Inferior parietal cortex (tissue), 1 donor: ENCODE data around the gene NUDT3.
"Not testable (repeated sequence)": the region's sequence is repeated elsewhere in the genome, so short reads cannot be mapped to it uniquely, and the experiment has no call there.

Source experiments
- DNase-seq: peaks from one replicate; pipeline ENCODE4 v3.0.0-alpha.2; 2016; ENCODE audit errors: extremely low spot score

NUDT3 gene

DNA sequence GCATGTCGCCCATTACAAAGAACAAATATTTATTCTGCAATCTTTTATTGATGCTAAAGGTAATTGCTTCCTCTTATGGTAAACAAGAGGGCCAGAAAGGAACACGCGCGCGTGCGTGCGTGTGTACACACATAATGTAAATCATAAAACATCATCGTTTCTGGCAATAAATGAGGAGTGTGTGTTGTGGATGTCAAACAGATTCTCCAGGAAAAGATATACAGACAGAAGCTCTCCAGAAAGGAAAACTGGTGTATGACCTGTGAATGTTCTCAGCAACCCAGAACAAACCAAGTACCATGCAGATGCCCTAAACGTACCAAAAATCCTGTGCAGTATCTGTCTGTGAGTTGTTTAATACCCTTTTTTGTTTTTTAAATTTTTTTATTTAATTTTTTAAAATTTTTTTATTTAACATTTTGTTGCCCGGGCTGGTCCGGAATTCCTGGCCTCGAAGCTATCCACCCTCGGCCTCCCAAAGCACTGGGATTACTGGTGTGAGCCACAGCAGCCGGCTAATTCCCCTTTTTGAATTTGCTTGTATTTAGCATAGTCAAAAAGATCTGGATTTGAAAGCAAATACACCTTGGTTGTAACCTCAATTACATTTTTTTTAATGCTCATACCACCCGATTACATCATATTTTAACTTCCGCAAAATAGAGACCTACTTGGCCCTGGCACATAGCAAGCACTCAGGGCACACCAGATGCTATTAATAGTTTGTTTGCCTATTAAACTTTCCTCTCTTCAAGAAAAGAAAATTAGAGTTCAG is 909 bp upstream of the NUDT3 start:
- peak; percentile 51 for DNase-seq

DNA sequence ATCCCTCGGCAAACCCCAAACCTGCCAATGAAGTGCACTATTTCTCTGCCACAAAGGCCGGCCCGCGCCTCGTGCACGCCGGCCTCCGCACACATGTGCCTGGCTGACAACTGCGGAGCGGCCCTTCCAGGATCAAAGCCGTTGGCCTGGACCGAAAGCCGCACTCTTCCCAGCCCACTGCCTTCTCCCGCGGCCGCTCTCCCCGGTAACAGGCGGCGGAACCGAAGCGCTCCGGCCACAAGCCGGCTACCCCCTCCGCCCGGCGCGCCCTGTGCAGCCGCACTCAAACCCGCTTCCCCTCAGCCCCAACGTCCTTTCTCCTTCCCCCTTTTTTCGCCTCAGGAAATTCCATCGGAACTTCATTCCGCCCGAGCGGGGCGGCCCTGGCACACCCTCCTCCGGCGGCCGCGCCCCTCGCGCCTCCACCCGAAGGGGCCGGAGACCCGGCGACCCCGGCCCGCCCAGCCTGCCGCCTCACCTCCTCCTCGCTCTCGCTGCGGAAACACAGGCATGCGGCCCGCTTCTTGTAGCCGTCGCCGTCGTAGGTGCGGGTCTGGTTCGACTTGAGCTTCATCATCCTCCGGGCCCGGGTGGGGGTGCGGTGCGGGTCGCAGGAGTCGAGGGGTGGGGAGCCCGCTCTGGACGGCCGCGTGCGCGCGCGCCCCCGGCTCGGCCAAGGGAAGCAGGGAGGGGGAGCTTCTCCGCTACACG is 528 bp downstream of the NUDT3 start:
- DNase-seq, result peak; percentile 48

DNA sequence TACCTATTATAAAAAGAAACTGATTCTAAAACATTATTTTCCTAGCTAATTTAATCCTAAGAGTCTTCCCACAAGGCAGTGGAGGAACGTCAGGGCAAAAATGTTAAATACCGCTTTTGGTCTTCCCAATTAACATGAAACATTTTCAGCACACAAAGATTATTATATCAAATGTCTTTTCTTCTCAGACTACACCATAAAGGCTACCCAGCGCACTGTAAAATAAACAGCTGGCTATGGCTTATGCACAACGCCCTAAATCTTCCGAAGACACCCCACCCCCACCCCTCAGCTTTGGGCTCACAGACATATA is 1.0 kb downstream of the NUDT3 start:
- DNase-seq, result peak; percentile 38

DNA sequence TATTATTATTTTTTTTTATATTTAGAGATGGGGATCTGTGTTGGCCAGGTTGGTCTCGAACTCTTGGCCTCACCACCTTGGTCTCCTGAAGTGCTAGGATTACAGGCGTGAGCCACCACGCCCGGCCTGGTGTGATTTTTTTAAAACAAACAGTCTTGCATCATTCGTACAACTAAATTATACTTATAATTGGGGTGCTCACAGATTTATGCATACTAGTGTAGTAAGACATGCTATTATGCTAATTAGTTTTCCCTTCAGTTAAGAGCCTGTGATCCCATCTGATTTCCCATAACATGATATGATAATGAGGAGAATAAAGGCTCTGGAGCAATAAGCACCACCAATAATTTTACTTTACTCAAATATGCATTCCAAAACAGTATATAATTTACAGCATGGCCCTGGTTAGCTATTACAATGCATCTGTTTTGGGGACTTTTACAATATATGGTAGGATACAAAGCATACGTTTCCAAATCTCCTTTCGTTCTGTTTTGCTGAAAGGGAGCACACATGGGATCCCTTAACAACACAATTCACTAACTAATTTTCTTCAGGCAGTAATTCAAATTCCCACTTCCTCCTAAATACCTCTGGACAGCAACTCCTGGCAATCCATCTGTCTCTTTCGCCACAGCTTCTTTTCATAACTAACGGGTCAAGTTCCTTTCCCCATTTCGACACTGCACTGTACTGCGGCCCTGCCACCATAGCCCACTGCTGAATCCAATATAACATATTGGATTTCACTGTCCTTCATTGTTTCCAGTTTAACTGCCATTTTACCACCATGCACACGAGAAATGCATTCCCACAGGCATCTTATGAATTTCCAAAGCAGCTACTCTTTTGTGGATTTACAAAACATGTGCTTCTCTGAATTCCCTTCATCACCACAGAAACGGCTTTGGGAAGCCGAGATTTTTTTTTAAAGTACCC is 1.7 kb downstream of the NUDT3 start:
- DNase-seq, result peak; percentile 51

DNA sequence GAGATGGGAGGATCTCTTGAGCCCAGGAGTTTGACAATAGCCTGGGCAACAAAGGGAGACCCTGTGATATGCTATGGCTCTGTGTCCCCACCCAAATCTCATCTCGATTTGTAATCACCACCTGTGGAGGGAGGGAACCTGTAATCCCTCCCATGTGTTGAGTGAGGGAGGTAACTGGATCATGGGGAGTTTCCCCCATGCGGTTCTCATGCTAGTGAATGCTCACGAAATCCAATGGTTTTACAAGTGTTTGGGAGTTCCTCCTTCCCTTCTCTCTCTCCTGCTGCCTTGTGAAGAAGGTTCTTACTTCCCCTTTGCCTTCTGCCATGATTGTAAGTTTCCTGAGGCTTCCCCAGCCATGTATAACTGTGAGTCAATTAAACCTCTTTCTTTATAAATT is 3.4 kb downstream of the NUDT3 start:
- no peak for DNase-seq

DNA sequence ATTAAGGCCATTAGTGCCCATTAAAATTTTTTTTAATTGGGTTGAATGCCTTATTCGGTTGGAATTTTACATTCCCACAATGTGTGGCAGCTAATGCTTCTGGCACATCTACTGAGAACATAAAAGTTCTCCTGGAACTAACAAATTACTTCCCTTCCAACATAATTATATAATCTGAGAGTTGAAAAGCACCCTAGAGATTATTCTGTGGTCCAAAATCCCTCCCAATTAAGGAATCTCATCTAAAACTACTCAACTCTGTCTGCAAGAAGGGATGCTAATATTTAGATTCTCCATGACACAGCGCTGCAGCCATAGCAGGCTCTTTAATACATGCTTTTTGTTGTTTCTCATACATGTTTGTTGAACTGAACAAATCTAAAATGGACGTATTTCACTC is 4.0 kb downstream of the NUDT3 start:
- no peak for DNase-seq

DNA sequence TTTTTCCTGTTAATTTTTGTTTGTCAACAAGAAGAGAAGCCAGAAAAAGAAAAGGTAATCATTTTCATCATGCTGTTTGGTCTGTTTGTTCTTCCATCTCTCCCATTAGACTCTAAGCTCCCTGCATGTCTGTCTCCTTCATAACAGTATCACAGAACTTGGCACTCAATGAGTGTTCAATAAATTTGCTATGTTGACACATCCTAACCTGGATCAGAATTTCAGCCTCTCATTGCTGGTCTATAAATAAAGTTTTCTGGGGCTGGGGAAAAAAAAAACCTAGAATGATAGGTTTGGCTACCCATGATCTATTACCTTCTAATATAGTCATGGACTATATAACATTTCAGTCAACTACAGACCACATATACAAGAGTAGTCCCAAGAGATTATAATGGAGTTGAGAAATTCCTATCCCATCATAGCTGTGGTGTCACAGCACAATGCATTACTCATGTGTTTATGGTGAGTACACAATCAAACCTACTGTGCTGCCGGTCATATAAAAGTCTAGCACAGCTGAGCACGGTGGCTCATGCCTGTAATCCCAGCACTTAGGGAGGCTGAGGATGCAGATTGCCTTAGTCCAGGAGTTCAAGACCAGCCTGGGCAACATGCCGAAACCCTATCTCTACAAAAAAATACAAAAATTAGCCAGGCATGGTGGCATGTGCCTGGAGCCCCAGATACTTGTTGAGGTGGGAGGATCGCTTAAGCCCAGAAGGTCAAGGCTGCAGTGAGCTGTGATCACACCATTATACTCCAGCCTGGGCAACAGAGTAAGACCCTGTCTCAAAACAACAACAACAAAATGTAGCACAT is 5.9 kb downstream of the NUDT3 start:
- no peak for DNase-seq

DNA sequence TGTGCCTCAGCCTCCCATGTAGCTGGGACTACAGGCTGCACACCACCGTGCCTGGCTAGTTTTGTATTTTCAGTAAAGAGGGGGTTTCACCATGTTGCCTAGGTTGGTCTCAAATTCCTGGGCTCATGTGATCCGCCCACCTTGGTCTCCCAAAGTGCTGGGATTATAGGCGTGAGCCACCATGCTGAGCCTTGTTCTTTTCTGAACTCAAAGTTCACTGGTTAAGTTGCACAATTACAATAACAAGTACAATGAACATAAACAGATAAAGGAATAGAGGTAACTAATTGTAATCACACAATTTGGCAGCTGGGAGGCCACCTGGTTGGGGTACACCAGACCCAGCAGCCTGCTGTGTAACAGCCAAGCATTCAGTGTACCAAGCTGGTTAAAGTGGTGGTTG is 6.7 kb downstream of the NUDT3 start:
- DNase-seq, result no peak

DNA sequence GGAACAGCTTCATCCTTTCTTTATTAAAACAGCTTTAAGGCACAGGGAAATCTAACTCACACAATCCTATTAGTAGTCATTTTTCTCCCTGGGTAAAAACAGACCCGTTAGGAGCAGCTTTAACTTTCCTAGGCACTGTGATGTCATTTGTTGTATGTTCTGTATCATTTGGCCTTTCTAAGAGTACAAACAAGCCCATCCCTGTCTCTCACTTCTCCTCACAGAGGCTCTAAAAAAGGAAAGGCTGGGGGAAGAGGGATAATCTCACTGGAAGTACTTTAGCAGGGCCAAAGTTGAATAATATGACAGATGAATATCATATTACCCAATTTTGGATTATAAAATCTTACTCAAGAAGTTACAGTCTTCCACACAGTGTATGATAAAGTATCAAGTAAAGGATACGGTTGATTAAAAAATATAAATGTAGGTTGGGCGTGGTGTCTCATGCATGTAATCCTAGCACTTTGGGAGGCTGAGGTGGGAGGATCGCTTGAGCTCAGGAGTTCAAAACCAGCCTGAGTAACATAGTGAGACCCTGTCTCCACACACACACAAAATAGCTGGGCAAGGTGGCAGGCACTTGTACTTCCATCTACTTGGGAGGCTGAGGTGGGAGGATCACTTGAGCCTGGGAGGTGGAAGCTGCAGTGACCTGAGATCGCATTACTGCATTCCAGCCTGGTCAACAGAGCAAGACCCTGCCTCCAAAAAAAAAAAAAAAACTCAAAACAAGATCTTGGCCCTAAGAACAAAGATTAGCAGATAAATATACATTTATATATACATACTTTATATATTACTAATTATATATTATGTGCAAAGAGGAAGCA is 7.9 kb downstream of the NUDT3 start:
- DNase-seq, result no peak

DNA sequence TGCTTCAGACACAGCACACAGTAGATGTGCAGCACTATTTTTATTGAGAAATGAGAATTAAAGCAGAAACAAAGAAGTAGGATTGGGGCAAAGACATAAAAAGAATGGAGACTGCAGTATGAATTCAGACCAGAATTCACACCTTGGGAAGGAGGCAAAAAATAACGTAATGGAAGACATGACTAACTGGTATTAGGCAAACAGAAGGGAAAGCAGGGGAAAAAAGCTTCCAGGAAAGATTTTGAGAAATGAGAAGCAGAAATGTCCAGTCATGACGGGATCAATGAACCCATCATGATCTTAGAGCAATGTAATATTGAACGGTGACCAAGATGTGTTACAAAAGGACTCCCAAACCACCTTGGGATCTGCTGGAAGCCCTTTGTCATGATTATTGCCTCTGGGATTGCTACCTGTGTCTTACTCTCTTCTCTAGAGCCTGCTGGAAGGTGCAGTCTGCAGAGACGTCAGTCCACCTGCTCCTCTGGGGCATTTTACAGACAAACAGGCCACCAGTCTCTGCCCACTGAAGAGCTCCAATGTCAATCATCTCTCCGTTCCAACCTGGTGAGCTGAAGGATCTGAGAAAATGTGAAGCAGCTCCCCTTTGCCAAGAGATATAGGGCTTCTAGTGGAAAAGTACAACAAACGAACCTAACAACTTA is 8.7 kb downstream of the NUDT3 start:
- DNase-seq, result no peak

DNA sequence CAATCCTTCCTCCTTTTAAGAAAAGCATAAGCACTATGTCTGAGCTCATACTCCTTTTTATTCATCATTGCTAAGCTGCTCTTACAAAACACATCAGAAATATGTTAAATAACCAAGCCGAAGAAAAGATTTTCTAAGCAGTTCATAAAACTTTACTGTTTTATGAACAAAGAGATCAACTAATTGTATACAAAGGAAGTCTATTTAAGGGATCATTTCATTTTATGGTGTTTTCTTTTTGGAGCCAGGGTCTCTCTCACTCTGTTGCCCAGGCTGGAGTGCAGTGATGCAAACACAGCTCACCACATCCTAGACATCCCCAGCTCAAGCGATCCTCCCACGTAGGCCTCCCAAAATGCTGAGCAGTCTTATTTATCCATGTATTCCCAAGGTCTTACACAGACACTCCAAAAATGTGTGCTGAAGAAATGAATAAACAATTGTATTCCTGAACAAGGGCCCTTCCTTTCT is 9.3 kb downstream of the NUDT3 start:
- peak; percentile 25 for DNase-seq

DNA sequence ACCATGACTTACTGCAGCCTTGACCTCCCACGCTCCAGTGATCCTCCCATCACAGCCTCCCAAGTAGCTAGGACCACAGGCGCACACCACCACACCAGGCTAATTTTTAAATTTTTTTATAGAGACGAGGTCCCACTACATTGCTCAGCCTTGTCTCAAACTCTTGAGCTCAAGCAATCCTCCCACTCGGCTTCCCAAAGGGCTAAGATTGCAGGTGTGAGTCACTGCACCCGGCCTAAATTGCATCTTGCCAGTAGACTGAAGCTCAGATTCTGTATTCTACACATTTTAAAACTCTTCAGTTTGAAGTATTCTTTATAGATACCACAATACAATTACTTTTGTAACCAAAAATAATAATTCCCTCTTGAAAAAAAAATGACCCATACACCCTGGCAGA is 11.4 kb downstream of the NUDT3 start:
- no peak for DNase-seq

DNA sequence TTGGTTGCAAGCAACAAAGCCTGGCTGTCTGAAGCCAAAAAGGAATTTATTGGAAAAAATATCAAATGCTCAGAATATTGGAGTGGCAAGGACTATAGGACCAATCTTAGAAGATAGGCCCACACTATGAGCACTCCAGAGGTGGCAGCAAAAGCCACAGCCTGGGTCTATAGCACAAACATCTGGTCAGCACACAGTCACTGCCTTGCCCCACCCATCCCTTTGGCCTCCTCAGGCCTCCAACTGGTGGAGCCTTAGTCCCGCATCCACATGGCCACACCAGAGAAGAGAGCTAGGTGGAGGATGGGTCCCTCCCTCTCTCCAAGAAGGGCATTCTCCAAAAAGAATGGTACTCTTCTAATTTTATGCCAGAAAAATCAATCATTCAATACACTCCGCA is 14.0 kb downstream of the NUDT3 start:
- DNase-seq, result no peak

DNA sequence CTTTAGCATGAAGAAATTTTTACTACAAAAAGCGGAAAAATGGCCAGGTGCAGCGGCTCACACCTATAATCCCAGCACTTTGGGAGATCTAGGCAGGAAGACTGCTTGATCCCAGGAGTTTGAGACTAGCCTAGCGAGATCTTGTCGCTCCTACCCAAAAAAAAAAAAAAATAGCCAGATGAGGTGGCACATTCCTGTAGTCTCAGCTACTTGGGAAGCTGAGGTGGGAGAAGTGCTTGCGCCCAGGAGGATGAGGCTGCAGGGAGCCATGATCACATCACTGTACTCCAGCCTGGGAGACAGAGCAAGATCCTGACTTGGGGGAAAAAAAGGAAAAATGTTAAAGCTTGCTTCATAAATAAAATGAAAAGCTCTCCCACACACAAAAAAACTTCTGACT is 14.5 kb downstream of the NUDT3 start:
- no peak for DNase-seq

DNA sequence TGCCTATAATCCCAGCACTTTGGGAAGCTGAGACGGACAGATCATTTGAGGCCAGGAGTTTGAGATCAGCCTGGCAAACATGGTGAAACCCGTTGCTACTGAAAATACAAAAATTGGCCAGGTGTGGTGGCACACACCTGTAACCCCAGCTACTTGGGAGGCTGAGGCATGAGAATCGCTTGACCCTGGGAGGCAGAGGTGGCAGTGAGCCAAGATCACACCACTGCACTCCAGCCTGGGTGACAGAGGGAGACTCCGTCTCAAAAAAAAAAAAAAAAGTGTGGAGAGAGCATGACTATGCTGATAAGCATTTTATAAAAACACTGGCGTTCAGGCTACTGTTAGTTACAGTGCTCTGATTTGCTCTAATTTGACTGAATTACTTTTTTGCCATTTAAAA is 14.9 kb downstream of the NUDT3 start:
- DNase-seq, result not testable (repeated sequence)

DNA sequence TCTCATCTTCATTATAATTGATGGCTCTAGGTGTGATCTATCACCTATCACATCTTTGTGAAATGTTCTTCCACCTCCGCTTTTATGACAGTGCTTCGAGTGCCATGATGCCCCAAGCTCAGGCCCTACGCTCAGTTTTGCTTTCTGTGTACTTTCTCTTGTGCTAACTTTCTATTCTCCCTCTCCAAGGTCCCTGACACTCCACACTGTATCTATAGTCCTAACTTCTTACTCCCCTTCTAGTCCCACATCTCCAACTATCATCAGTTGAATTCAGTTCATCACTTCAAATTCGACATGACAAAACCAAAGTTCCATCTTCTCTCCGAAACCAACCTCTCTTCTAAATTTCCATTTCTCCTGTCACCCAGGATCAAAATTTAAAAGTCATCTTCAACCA is 16.6 kb downstream of the NUDT3 start:
- no peak for DNase-seq

DNA sequence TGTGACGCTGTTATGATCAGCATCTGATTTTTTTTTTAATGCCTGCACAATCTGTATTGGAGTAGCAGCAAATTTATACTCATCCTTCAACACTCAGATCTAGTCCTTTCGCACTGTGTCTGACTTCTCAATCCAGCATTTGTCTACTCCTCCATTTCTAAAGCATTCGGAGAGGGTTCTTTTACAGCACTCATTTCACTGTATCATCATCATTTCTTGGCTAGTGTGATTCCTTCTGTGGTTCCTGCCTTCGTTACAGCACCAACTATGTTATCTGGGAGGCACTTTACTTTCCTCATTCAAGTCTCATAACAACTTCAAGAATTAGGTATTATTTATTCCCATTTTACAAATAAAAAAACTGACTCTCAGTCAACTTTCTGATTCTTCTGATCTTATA is 18.0 kb downstream of the NUDT3 start:
- no peak for DNase-seq

DNA sequence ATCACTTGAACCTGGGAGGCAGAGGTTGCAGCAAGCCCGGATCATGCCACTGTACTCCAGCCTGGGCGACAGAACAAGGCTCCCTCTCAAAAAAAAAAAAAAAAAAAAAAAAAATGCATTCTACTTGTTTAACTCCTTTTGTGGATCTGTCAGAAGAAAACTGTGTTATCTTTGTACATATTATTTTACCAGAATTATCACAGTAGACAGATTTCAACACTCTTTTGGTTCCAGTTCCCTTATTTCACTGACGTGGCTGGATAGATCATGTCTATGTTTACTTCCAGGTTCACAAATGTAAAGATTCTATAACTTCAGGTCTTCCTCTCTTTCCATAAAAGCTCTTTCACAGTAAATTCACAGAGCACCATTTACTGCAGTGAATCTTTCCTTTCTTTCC is 18.4 kb downstream of the NUDT3 start:
- DNase-seq, result peak; percentile 25

DNA sequence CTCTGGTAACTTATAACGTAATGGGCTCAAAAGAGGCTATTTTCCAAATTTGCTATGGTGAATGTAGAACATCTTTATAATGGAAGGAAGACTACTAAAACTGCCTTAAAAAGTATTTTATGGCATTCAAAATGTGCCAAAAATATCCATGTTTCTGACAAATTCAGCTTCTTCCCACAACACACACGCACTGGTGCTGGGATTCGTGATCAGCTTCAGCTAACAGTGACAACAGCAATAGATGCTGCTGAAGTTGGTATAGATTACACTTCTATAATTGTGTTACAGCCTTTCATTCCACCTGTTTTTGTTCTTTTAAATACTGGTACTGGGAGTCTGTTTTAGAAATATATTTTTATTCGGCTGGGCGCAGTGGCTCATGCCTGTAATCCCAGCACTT is 19.0 kb downstream of the NUDT3 start:
- peak; percentile 34 for DNase-seq

DNA sequence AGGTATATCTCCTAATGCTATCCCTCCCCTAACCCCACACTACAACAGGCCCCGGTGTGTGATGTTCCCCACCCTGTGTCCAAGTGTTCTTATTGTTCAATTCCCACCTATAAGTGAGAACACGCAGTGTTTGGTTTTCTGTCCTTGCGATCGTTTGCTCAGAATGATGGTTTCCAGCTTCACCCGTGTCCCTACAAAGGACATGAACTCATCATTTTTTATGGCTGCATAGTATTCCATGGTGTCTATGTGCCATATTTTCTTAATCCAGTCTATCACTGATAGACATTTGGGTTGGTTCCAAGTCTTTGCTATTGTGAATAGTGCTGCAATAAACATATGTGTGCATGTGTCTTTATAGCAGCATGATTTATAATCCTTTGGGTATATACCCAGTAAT is 20.6 kb downstream of the NUDT3 start:
- not testable (repeated sequence) for DNase-seq
